GM12872 (cell line): ENCODE data around the gene GANAB.
A peak's percentile ranks its signal among the peaks of the same experiment; 100 is the strongest.

Experiments used
- CTCF ChIP-seq: IDR thresholded peaks from 3 replicates; pipeline ENCODE4 v1.5.1; 2011; ENCODE audit warnings: low read depth, mild to moderate bottlenecking, low read length, moderate library complexity; ENCODE audit not compliant: insufficient read depth

The GANAB gene

GRCh38 chr11:62622476-62623089, 23.8 kb downstream of the GANAB start:
- TF ChIP-seq CTCF = no peak

GRCh38 chr11:62621567-62622470, 24.6 kb downstream of the GANAB start, which contains the start of gene B3GAT3:
Gene B3GAT3 (minus strand): TSS chr11:62621986. CDS start chr11:62621947, 39 bp downstream.
- TF ChIP-seq CTCF = no peak

DNA sequence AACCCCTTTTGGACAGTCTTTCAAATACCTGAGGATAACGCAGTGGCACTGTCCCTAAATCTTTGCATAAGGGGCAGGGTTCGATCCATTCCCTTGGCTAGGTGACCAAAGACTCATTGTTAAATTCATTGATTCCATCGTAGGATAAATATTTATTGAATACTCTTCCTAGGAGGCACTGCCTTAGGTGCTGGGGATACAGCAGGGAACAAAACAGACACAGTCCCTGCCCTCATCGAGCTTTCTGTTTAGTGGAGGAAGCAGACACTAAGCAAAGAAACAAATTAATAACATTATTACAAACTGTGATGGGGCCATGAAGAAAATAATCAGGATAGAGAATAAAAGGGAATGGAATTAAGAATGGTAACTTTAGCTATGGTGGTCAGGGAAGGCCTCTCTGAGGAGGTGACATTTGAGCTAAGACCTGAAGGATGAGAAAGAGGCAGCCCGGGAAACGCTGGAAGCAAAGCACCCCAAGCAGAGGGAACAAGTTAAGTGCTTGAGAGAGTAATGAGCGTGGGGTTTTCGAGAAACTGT, 25.3 kb downstream of the GANAB start:
- no peak for TF ChIP-seq CTCF

DNA sequence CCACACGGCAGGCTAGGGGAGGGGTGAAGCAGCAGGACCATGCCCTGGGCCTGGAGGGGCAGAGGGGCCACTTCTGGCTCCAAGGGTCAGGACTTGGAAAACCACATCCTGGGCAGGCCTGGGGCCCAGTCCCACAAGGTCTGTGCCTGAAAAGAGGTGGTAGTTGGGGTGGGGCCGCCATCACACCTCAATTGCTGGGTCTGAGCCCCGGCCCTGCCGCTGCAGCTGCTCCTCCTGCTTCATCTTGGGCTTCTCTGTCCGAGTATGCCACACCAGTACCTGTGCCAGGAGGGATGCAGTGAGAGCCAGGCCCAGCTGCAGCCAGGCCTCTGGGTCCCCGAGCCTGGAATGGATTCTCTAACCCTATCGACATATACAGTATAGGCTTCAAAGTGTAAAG, 30.9 kb downstream of the GANAB start:
- no peak for TF ChIP-seq CTCF

GRCh38 chr11:62614275-62614674, 32.1 kb downstream of the GANAB start:
- no peak for TF ChIP-seq CTCF

DNA sequence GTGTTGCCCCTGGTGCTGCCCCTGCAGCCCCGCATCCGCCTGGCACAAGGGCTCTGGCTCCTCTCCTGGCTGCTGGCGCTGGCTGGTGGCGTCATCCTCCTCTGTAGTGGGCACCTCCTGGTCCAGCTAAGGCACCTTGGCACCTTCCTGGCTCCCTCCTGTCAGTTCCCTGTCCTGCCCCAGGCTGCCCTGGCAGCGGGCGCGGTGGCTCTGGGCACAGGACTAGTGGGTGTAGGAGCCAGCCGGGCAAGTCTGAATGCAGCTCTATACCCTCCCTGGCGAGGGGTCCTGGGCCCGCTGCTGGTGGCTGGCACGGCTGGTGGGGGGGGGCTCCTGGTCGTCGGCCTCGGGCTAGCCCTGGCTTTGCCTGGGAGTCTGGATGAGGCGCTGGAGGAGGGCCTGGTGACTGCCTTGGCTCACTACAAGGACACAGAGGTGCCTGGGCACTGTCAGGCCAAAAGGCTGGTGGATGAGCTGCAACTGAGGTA, 33.1 kb downstream of the GANAB start:
- TF ChIP-seq CTCF = no peak

- TF ChIP-seq CTCF = peak; percentile 88
Measured at GRCh38 chr11:62612366-62613290, 33.8 kb downstream of the GANAB start, which contains the start of the genes EML3 and ROM1. Gene EML3 (minus strand): TSS chr11:62612775. CDS start chr11:62612457, 318 bp downstream. Gene ROM1 (plus strand): TSS chr11:62613257. CDS start chr11:62613282, 25 bp downstream.
